NK-92 (cell line): ENCODE measurements around the gene TECPR2.

Source experiments
- DNase-seq: peaks from one replicate; lab custom pipeline; 2025; ENCODE audit not compliant: unreplicated experiment; lab: John Stamatoyannopoulos, UW

TECPR2 gene

GRCh38 chr14:102464006-102464405 lies 101.3 kb downstream of the TECPR2 start:
- DNase-seq = no peak

GRCh38 chr14:102464846-102465341 lies 102.2 kb downstream of the TECPR2 start:
- DNase-seq = no peak

- DNase-seq = no peak
Observed at GRCh38 chr14:102469261-102469660, 106.5 kb downstream of the TECPR2 start.

GRCh38 chr14:102471921-102472790 lies 109.4 kb downstream of the TECPR2 start:
- DNase-seq = no peak

- DNase-seq = no peak
Observed at GRCh38 chr14:102472791-102473150, 110.0 kb downstream of the TECPR2 start.

- no peak for DNase-seq
Observed at GRCh38 chr14:102473559-102473958, 110.8 kb downstream of the TECPR2 start.

- no peak for DNase-seq
Observed at GRCh38 chr14:102474934-102475333, 112.2 kb downstream of the TECPR2 start.

- no peak for DNase-seq
Observed at GRCh38 chr14:102479107-102479506, 116.4 kb downstream of the TECPR2 start.

- no peak for DNase-seq
Observed at GRCh38 chr14:102479777-102480176, 117.0 kb downstream of the TECPR2 start.

- DNase-seq = no peak
Observed at GRCh38 chr14:102481371-102481770, 118.6 kb downstream of the TECPR2 start.

GRCh38 chr14:102481791-102482238 lies 119.1 kb downstream of the TECPR2 start:
- no peak for DNase-seq

- no peak for DNase-seq
Observed at GRCh38 chr14:102484316-102484715, 121.6 kb downstream of the TECPR2 start.

GRCh38 chr14:102485693-102486512 lies 123.2 kb downstream of the TECPR2 start:
- no peak for DNase-seq

- no peak for DNase-seq
Observed at GRCh38 chr14:102486513-102487203, 123.9 kb downstream of the TECPR2 start.

GRCh38 chr14:102487204-102487577 lies 124.5 kb downstream of the TECPR2 start:
- DNase-seq = no peak

GRCh38 chr14:102490456-102490855 lies 127.7 kb downstream of the TECPR2 start:
- DNase-seq = no peak

GRCh38 chr14:102491366-102491765 lies 128.6 kb downstream of the TECPR2 start:
- DNase-seq = no peak

GRCh38 chr14:102491786-102492530 lies 129.2 kb downstream of the TECPR2 start:
- no peak for DNase-seq

- no peak for DNase-seq
Observed at GRCh38 chr14:102492531-102492910, 129.8 kb downstream of the TECPR2 start.

GRCh38 chr14:102493096-102493495 lies 130.4 kb downstream of the TECPR2 start:
- no peak for DNase-seq

GRCh38 chr14:102493585-102493984 lies 130.8 kb downstream of the TECPR2 start:
- DNase-seq = no peak
